SK-N-SH (cell line): ENCODE results near the gene LPA. TPM values are rescaled to one million over a fixed set of nuclear protein-coding genes. Genes with fewer than 3 reads are reported as not detected.

Source experiments
- CTCF ChIA-PET: fragments of 300-600, 350-600 bp; formaldehyde crosslinking; extraction: SDS; loops from one replicate; lab custom pipeline; 2021; lab: Yijun Ruan, JAX
- POLR2A ChIA-PET: fragments of 350-600 bp; sonication (Branson Sonifier 250); formaldehyde crosslinking; extraction: SDS; loops from one replicate; lab custom pipeline; 2020; ENCODE audit warnings: antibody characterized with exemption, inconsistent platforms; lab: Yijun Ruan, JAX
- DNase-seq: peaks from one replicate; pipeline ENCODE4 v3.0.0; 2012
- H2AFZ ChIP-seq: fragments of 200-600 bp; sonication (generic); 2 replicates; pipeline ENCODE4 v1.8.1; 2016; ENCODE audit warnings: antibody characterized with exemption, mild to moderate bottlenecking, low read depth
- H3F3A ChIP-seq: fragments of 200-600 bp; sonication (generic); replicated peaks from 2 replicates; pipeline ENCODE3; 2016; ENCODE audit warnings: antibody characterized with exemption, mild to moderate bottlenecking; ENCODE audit not compliant: insufficient read depth
- H3K27ac ChIP-seq, 2 experiments: fragments of 200-500 bp in 1 of 2; fragments of 200-600 bp in 1 of 2; sonication (Bioruptor generic) in 1 of 2; sonication (generic), shearing (Covaris generic) in 1 of 2; 2 replicates each; pipeline versions ENCODE4 v1.5.1 to v1.6.1; 2014 to 2016; ENCODE audit warnings: low read depth in 2 of 2, inconsistent platforms in 1 of 2, low read length in 1 of 2, mild to moderate bottlenecking in 1 of 2, mixed read lengths in 1 of 2
- H3K27me3 ChIP-seq: fragments of 200-600 bp; sonication (generic), shearing (Covaris generic); 2 replicates; pipeline ENCODE4 v1.6.1; 2016; ENCODE audit warnings: mixed run types; ENCODE audit not compliant: insufficient read depth
- H3K36me3 ChIP-seq, 2 experiments: fragments of 200-500 bp in 1 of 2; fragments of 200-600 bp in 1 of 2; sonication (Bioruptor generic) in 1 of 2; sonication (generic) in 1 of 2; replicated peaks in 1 of 2; 2 replicates each; pipeline versions ENCODE3 to v1.5.1; 2014 to 2016; ENCODE audit warnings: low read length in 1 of 2, mild to moderate bottlenecking in 1 of 2; ENCODE audit not compliant: insufficient read depth in 2 of 2, control insufficient read depth in 1 of 2
- H3K4me1 ChIP-seq, 2 experiments: fragments of 200-500 bp in 1 of 2; fragments of 200-600 bp in 1 of 2; sonication (Bioruptor generic) in 1 of 2; sonication (generic), shearing (Covaris generic) in 1 of 2; 2 replicates each; pipeline versions ENCODE4 v1.5.1 to v1.6.1; 2014 to 2016; ENCODE audit warnings: low read depth in 1 of 2, low read length in 1 of 2, mixed run types in 1 of 2; ENCODE audit not compliant: insufficient read depth in 2 of 2, control insufficient read depth in 1 of 2
- H3K4me2 ChIP-seq: fragments of 200-600 bp; sonication (generic), shearing (Covaris generic); 2 replicates; pipeline ENCODE4 v1.6.1; 2017; ENCODE audit warnings: mixed run types
- H3K4me3 ChIP-seq, 2 experiments: fragments of 200-500 bp in 1 of 2; fragments of 200-600 bp in 1 of 2; sonication (Bioruptor generic) in 1 of 2; sonication (generic), shearing (Covaris generic) in 1 of 2; 2 replicates each; pipeline versions ENCODE4 v1.5.1 to v1.8.1; 2014 to 2016; ENCODE audit warnings: low read depth in 2 of 2, inconsistent platforms in 1 of 2, low read length in 1 of 2, mild to moderate bottlenecking in 1 of 2, mixed read lengths in 1 of 2, moderate library complexity in 1 of 2
- H3K79me2 ChIP-seq: fragments of 200-600 bp; sonication (generic); 2 replicates; pipeline ENCODE4 v1.8.1; 2017; ENCODE audit warnings: mild to moderate bottlenecking; ENCODE audit not compliant: insufficient read depth
- H3K9ac ChIP-seq: fragments of 200-600 bp; sonication (generic); 2 replicates; pipeline ENCODE4 v1.6.1; 2017; ENCODE audit warnings: mixed run types
- H3K9me2 ChIP-seq: fragments of 200-600 bp; sonication (generic); 2 replicates; pipeline ENCODE4 v1.6.1; 2017; ENCODE audit warnings: mixed run types
- H3K9me3 ChIP-seq: fragments of 200-600 bp; sonication (generic); 2 replicates; pipeline ENCODE4 v1.6.1; 2017; ENCODE audit warnings: mixed run types, mild to moderate bottlenecking, moderate library complexity
- H4K20me1 ChIP-seq: fragments of 200-600 bp; sonication (generic); 2 replicates; pipeline ENCODE4 v1.6.1; 2017; ENCODE audit warnings: mild to moderate bottlenecking, mixed run types; ENCODE audit not compliant: insufficient read depth
- CHD2 ChIP-seq: fragments of 150-350 bp; IDR thresholded peaks from 2 replicates; pipeline ENCODE4 v1.6.1; 2018; ENCODE audit warnings: low read length; ENCODE audit not compliant: partially characterized antibody
- CTCF ChIP-seq: fragments of 200-600 bp; sonication (generic); IDR thresholded peaks from 2 replicates; pipeline ENCODE4 v1.6.1; 2017; ENCODE audit warnings: antibody characterized with exemption, mild to moderate bottlenecking, moderate library complexity
- EP300 ChIP-seq, 2 experiments: IDR thresholded peaks; 2 replicates each; pipeline versions ENCODE4 v1.4.0 to v1.6.1; 2012; ENCODE audit warnings: borderline replicate concordance in 1 of 2, low read depth in 1 of 2, low read length in 1 of 2
- FOXJ3 ChIP-seq: sonication (generic); formaldehyde crosslinking; IDR thresholded peaks from 2 replicates; pipeline ENCODE4 v1.5.1; 2020; ENCODE audit warnings: mild to moderate bottlenecking, missing genetic modification reagents
- GABPA ChIP-seq: IDR thresholded peaks from 2 replicates; pipeline ENCODE4 v1.4.0; 2012; ENCODE audit warnings: low read depth, mild to moderate bottlenecking
- GATA2 ChIP-seq: sonication (generic); formaldehyde crosslinking; IDR thresholded peaks from 2 replicates; pipeline ENCODE4 v1.5.0; 2020; ENCODE audit warnings: mild to moderate bottlenecking, missing genetic modification reagents
- MEF2A ChIP-seq: IDR thresholded peaks from 2 replicates; pipeline ENCODE4 v1.4.0; 2012; ENCODE audit warnings: low read depth, borderline replicate concordance
- NFIC ChIP-seq: IDR thresholded peaks from 2 replicates; pipeline ENCODE4 v1.4.0; 2012; ENCODE audit warnings: borderline replicate concordance
- REST ChIP-seq: IDR thresholded peaks from 2 replicates; pipeline ENCODE4 v1.6.1; 2012; ENCODE audit warnings: mild to moderate bottlenecking, low read depth, low read length, moderate library complexity
- RXRA ChIP-seq: IDR thresholded peaks from 2 replicates; pipeline ENCODE4 v1.4.0; 2012; ENCODE audit warnings: low read depth, mild to moderate bottlenecking, borderline replicate concordance
- SMC3 ChIP-seq: IDR thresholded peaks from 2 replicates; pipeline ENCODE4 v1.6.1; 2012; ENCODE audit warnings: low read depth, low read length, improper control_type of control experiment
- TCF12 ChIP-seq: IDR thresholded peaks from 2 replicates; pipeline ENCODE4 v1.4.0; 2012
- YY1 ChIP-seq: IDR thresholded peaks from 2 replicates; pipeline ENCODE4 v1.4.0; 2012; ENCODE audit warnings: low read depth, mild to moderate bottlenecking
- WGBS: methylation state at CpG from one replicate; pipeline ENCODE4 v1.1.6; 2017; ENCODE audit warnings: low lambda C conversion rate; 5-methylcytosine and 5-hydroxymethylcytosine counted together
- polyA plus RNA-seq, 3 experiments: library from polyadenylated mRNA; depleted of rRNA; stranded (reverse); fragments of >200 nt; gene quantifications; 2 replicates each; pipeline ENCODE4 v1.2.3, GENCODE V29; 2012
- TF ChIP-seq, protein P1 (sequence below): IDR thresholded peaks from 2 replicates; pipeline ENCODE4; 2012
- TF ChIP-seq, protein P2 (sequence below): IDR thresholded peaks from 2 replicates; pipeline ENCODE4 v1.4.0; 2012; ENCODE audit warnings: low read depth, borderline replicate concordance
- TF ChIP-seq, protein P3 (sequence below): IDR thresholded peaks from 2 replicates; pipeline ENCODE4 v1.4.0; 2012; ENCODE audit warnings: low read depth

The LPA gene
- polyA plus RNA-seq, 1 of the 3 experiments (the other 2 are of a cell fraction): not detected

- no peak for TF ChIP-seq SMC3
- TF ChIP-seq EP300 (IDR thresholded peaks at IDR 0.05; ENCODE audit: borderline replicate concordance in 1 of 2, low read depth in 1 of 2, low read length in 1 of 2): no peak
- no peak for TF ChIP-seq FOXJ3 (CRISPR knock-in tag)
- no peak for TF ChIP-seq CHD2
- TF ChIP-seq MEF2A: no peak
- TF ChIP-seq CTCF: no peak
- TF ChIP-seq REST: no peak
- TF ChIP-seq YY1: no peak
- TF ChIP-seq TCF12: no peak
- no peak for TF ChIP-seq GABPA
- TF ChIP-seq, protein P1, sequence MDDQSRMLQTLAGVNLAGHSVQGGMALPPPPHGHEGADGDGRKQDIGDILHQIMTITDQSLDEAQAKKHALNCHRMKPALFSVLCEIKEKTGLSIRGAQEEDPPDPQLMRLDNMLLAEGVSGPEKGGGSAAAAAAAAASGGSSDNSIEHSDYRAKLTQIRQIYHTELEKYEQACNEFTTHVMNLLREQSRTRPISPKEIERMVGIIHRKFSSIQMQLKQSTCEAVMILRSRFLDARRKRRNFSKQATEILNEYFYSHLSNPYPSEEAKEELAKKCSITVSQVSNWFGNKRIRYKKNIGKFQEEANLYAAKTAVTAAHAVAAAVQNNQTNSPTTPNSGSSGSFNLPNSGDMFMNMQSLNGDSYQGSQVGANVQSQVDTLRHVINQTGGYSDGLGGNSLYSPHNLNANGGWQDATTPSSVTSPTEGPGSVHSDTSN: no peak
- no peak for TF ChIP-seq NFIC
- TF ChIP-seq, protein P2, sequence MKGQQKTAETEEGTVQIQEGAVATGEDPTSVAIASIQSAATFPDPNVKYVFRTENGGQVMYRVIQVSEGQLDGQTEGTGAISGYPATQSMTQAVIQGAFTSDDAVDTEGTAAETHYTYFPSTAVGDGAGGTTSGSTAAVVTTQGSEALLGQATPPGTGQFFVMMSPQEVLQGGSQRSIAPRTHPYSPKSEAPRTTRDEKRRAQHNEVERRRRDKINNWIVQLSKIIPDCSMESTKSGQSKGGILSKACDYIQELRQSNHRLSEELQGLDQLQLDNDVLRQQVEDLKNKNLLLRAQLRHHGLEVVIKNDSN: no peak
- no peak for TF ChIP-seq GATA2
- TF ChIP-seq, protein P3, sequence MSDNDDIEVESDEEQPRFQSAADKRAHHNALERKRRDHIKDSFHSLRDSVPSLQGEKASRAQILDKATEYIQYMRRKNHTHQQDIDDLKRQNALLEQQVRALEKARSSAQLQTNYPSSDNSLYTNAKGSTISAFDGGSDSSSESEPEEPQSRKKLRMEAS: no peak
- no peak for TF ChIP-seq RXRA
- H3K9ac ChIP-seq: no peak overlapping the region
- H3K9me2 ChIP-seq: no peaks in the 10 kb centered on the region
- no peak overlapping the region for H3K27ac ChIP-seq
- WGBS: 9% methylated on average over 4 of the region's 4 CpGs
- H4K20me1 ChIP-seq: no peaks in the 10 kb centered on the region
- POLR2A ChIA-PET: no interaction called here
- H2AFZ ChIP-seq: no peak overlapping the region
- H3K4me3 ChIP-seq: no peak overlapping the region
- H3K36me3 ChIP-seq: no peaks in the 10 kb centered on the region
- no peaks in the 10 kb centered on the region for H3K79me2 ChIP-seq
- H3K9me3 ChIP-seq: no peaks in the 10 kb centered on the region
- no peaks in the 10 kb centered on the region for H3K4me1 ChIP-seq
- CTCF ChIA-PET: interaction anchor here (1.5 kb wide), 1 partner anchor 19 kb away, joined by 4 read pairs; no protein-coding TSS in a partner anchor
- DNase-seq: no peak
- no peaks in the 10 kb centered on the region; the same call in 1 of the 2 replicates for H3K27me3 ChIP-seq
- H3K4me2 ChIP-seq: no peak overlapping the region
- no peaks in the 10 kb centered on the region for H3F3A ChIP-seq
These were observed 163.4 kb downstream of the LPA start for GRCh38 chr6:160500639-160501038.
